Left lung (tissue), 10 donors: ENCODE measurements around the gene PRSS57. TPM values are rescaled to one million over a fixed set of nuclear protein-coding genes. Genes with fewer than 3 reads are reported as not detected.

Experiments
- ATAC-seq: fragments of 200-7000 bp; cut with Tn5 transposase; one replicate; pipeline ENCODE4 v1.9.1; 2020; ENCODE audit warnings: moderate library complexity
- DNase-seq, 4 donors: peaks; one replicate each; pipeline ENCODE4 v3.0.0-alpha.2; 2013 to 2020
- H3K27ac ChIP-seq, 2 donors: fragments of 200-600 bp; sonication (generic) in 1 of 2; one replicate each; pipeline versions ENCODE4 v1.5.0 to v1.8.0; 2020 to 2021
- H3K27me3 ChIP-seq, 2 donors: fragments of 200-600 bp; sonication (generic) in 1 of 2; one replicate each; pipeline versions ENCODE4 v1.5.0 to v1.8.0; 2020 to 2021
- H3K36me3 ChIP-seq, 2 donors: fragments of 200-600 bp; sonication (generic) in 1 of 2; one replicate each; pipeline versions ENCODE4 v1.5.0 to v1.8.0; 2020 to 2021
- H3K4me1 ChIP-seq, 2 donors: fragments of 200-600 bp; one replicate each; pipeline ENCODE4 v1.8.0; 2021
- H3K4me3 ChIP-seq, 2 donors: fragments of 200-600 bp; sonication (generic) in 1 of 2; one replicate each; pipeline versions ENCODE4 v1.5.0 to v1.8.0; 2020 to 2021; ENCODE audit warnings: mild to moderate bottlenecking in 1 of 2
- H3K9me3 ChIP-seq, 2 donors: fragments of 200-600 bp; sonication (generic) in 1 of 2; one replicate each; pipeline versions ENCODE4 v1.5.0 to v1.8.0; 2020 to 2021
- intact Hi-C, 2 donors: fragments of 100-400 bp; cut with DNase I; formaldehyde crosslinking; loops; one replicate each; pipeline versions ENCODE4 v1.11.2 to v1.14.2; 2022
- polyA plus RNA-seq, 6 donors: library from polyadenylated mRNA; unstranded; fragments of 120-200 nt; gene quantifications; one replicate each; pipeline ENCODE4 v1.2.1, GENCODE V29; 2013; ENCODE audit not compliant: insufficient read length in 6 of 6
- total RNA-seq, 2 donors: library from RNA; stranded (reverse); fragmentation: NEBNext Ultra II Directional; extraction: Animal tissue kit (Norgen Biotek cat#: 25700); gene quantifications; one replicate each; pipeline ENCODE4 v1.2.1, GENCODE V29; 2021
- TF ChIP-seq, protein P1 (sequence below), 2 donors: fragments of 200-600 bp; sonication (generic) in 1 of 2; IDR thresholded peaks; one replicate each; pipeline versions ENCODE4 v1.5.0 to v1.8.0; 2021; ENCODE audit warnings: antibody characterized with exemption in 2 of 2
- donor health status: DM: no; HTN: yes; CAD: no.
- donor health status: DM: no; HTN: no; CAD: no.

The PRSS57 gene
- total and polyA plus RNA-seq, 8 donors, result 0.15 to 0.50 (median 0.29) TPM; not detected in 2

DNA sequence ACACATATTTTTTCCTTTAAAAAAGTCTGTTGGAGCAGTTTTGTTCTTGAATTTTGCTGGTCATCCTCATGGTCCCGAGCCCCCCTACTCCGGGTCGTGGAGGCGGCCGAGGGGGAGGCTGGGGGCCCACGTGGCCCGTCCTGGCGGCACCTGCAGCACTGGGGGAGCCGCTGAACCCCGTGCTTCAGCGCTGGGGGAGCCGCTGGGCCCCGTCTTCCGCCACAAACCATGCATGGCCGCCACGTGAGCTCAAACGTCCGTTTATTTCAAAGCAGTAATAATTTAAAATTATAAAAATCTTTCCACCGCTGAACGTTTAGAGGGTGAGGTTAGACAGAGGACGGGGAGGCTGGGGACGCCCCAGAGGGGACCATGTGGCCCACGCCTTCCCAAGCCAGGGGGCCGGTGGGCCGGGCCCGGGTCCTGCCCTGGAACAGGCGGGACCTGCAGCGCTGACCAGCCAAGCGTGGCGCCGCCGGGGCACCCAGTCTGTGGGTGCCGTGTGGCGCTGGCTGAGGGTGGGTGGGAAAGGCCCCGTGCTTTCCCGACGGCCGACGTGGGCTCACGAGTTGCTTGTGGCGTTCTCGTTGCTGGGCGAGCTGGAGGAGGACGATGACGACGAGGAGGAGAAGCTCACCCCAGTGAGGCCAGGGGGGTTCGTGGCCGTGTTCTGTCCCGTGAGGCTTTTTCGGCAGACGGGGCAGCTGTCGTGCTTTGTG is 47.5 kb downstream of the PRSS57 start:
- no peaks in the 10 kb centered on the region for H3K4me1 ChIP-seq
- DNase-seq (no peak), ATAC-seq (no peak)
- no peaks in the 10 kb centered on the region for H3K27me3 ChIP-seq
- intact Hi-C loops, result no loop called here
- peaks cover 0 to 95% of the 10 kb centered on the region in 2 donors for H3K36me3 ChIP-seq
- no peak overlapping the region for H3K27ac ChIP-seq
- no peak overlapping the region for H3K4me3 ChIP-seq
- TF ChIP-seq, protein P1, sequence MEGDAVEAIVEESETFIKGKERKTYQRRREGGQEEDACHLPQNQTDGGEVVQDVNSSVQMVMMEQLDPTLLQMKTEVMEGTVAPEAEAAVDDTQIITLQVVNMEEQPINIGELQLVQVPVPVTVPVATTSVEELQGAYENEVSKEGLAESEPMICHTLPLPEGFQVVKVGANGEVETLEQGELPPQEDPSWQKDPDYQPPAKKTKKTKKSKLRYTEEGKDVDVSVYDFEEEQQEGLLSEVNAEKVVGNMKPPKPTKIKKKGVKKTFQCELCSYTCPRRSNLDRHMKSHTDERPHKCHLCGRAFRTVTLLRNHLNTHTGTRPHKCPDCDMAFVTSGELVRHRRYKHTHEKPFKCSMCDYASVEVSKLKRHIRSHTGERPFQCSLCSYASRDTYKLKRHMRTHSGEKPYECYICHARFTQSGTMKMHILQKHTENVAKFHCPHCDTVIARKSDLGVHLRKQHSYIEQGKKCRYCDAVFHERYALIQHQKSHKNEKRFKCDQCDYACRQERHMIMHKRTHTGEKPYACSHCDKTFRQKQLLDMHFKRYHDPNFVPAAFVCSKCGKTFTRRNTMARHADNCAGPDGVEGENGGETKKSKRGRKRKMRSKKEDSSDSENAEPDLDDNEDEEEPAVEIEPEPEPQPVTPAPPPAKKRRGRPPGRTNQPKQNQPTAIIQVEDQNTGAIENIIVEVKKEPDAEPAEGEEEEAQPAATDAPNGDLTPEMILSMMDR (IDR thresholded peaks at IDR 0.05), result no peak
- no peaks in the 10 kb centered on the region for H3K9me3 ChIP-seq

DNA sequence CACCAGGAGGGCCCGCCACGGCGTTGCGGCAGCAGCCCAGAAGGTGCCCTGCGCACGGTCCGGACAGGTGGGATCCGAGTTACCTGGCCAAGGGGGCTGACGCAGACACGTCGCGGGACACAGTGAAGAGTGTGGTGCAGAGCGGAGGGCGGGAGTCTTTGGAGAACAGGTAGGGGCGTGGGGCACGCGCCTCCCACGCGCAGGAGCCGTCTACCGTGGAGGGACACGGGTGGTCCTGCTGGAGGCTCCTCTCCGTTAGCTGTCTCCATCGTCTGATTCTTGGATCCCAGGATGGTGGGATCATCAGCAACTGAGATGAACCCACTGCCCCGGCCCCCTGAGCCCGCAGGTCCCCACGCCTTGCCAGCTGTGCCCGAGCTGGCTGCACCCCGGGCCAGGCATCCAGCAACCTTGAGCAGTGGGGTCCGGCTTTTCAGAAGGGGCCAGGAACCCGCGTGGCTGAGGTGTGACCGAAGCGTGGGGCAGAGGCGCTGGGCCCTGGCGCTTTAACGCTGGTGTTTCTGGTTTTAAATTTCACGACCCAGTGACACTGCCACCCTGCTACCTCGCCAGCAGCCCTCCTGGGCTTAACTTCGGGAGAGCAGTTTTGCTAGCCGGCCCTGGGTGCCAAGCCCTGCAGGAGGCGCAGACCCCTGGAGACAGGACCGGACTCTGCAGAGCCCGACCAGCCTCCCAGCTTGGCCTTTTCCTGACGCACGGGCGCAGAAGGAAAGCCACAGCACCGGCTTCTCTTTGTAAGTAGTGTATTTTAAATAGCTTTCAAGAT is 48.3 kb downstream of the PRSS57 start:
- intact Hi-C loops, result no loop called here
- ATAC-seq (no peak), DNase-seq (peak in 1 of 4 donors; percentile 75)
- no peaks in the 10 kb centered on the region for H3K4me1 ChIP-seq
- H3K27ac ChIP-seq, result no peak overlapping the region
- no peaks in the 10 kb centered on the region for H3K9me3 ChIP-seq
- TF ChIP-seq, protein P1 (IDR thresholded peaks at IDR 0.05), result no peak
- no peaks in the 10 kb centered on the region for H3K27me3 ChIP-seq
- H3K4me3 ChIP-seq, result no peak overlapping the region
- peaks cover 0 to 87% of the 10 kb centered on the region in 2 donors for H3K36me3 ChIP-seq

DNA sequence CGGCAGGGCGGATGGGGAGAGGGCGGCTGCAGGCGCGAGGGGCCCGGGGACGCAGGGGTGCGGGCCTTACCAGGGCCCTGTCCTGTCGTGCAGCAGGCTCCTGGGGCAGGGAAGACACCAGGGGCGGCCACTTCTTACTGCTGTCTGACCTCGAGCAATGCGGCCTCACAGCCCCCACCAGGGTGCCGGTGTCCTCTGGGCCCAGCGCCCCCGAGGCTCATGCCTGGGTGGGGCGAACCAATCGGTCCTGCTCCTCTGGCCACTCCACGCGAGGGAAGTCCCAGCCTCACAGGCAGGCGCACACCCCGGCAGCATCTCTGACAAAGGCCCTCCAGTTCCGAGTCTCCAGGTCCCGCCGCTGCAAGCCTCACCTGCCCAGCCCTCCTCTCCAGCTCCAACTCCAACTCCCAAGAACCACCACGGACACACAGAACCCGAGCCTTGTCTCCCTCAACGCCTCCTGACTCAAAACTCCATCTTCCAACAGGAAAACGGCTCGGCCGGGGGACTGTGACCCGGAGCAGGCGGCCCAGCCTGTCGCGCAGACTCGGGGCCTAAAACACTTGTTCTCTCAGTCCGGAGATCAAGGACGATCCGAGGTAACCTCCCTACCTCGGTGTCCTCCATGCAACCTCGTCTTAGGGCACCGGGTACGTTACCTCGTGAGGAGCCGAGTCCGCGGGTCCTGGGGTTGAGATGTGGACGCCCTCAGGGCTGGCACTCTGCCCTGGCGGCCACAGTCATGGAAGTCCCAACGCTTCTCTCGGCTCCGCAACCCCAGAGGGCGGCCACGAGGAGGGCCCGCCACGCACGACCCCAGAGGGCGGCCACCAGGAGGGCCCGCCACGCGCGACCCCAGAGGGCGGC is 49.1 kb downstream of the PRSS57 start:
- H3K36me3 ChIP-seq, result peaks cover 0 to 79% of the 10 kb centered on the region in 2 donors
- DNase-seq (peak in 1 of 4 donors; percentile 71), ATAC-seq (no peak)
- no peaks in the 10 kb centered on the region for H3K27me3 ChIP-seq
- H3K9me3 ChIP-seq, result no peaks in the 10 kb centered on the region
- H3K4me1 ChIP-seq, result no peaks in the 10 kb centered on the region
- intact Hi-C loops, result no loop called here
- H3K27ac ChIP-seq, result no peak overlapping the region
- TF ChIP-seq, protein P1 (IDR thresholded peaks at IDR 0.05), result no peak
- H3K4me3 ChIP-seq, result no peak overlapping the region

DNA sequence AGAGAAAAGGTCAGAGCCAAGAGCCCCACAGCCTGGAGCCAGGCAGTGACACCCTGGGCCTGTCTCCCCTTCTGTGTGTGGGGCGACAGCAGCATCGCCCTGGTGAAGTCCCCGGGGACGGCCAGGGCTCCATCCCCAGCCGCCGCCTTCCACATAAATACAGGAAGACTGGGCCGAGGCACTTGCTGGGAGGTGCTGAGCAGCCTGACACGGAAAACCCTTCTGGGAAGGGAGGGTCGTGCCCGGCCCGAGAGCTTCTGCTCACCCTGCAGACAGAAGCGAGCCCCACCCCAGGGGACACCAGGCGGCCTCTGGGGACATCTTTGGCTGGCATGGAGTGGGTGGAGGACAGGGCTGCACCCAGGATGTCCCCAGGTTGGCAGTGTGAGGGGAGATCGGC is 50.5 kb downstream of the PRSS57 start:
- H3K4me1 ChIP-seq, result peaks cover 0 to 5% of the 10 kb centered on the region in 2 donors
- H3K27ac ChIP-seq, result no peak overlapping the region
- no peaks in the 10 kb centered on the region for H3K9me3 ChIP-seq
- intact Hi-C loops, result no loop called here
- DNase-seq (no peak), ATAC-seq (no peak)
- TF ChIP-seq, protein P1 (IDR thresholded peaks at IDR 0.05), result no peak
- peaks cover 0 to 7% of the 10 kb centered on the region in 2 donors for H3K27me3 ChIP-seq
- no peak overlapping the region for H3K4me3 ChIP-seq
- peaks cover 0 to 65% of the 10 kb centered on the region in 2 donors for H3K36me3 ChIP-seq
